Smooth muscle cell of the brain vasculature (primary cell): ENCODE results near the gene ZRANB1.
"Not testable (repeated sequence)": the region's sequence is repeated elsewhere in the genome, so short reads cannot be mapped to it uniquely, and the experiment has no call there.

Source experiments
- DNase-seq: peaks from one replicate; pipeline ENCODE4 v3.0.0-alpha.2; 2012; ENCODE audit warnings: low read depth, low spot score

ZRANB1 gene

GRCh38 chr10:124963866-124964720 lies 22.2 kb downstream of the ZRANB1 start:
- DNase-seq, result no peak

- peak; percentile 20 for DNase-seq
Measured at GRCh38 chr10:124966008-124966407, 24.1 kb downstream of the ZRANB1 start.

- no peak for DNase-seq
Measured at GRCh38 chr10:124967255-124967654, 25.3 kb downstream of the ZRANB1 start.

DNA sequence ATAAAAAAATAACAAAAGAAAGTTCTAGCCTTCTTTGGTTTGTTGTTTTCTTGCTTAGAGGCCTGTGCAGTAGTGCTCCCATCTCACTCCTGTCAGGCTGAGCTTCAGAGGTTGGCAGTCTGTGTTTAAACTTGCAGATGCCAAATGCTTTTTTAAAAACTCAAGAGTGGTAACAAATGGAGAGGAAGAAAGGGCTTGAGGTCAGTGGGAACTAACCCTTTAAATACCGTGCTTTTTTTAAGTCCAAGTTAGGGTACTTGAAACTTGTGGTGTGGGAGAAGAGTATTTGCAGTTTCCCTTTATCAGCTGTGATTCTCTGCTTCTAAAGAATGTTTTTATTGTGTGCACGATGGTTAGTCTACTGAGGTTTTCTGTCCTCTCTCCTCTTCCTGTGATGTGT lies 29.4 kb downstream of the ZRANB1 start:
- no peak for DNase-seq

GRCh38 chr10:124972637-124973036 lies 30.7 kb downstream of the ZRANB1 start:
- DNase-seq, result no peak

DNA sequence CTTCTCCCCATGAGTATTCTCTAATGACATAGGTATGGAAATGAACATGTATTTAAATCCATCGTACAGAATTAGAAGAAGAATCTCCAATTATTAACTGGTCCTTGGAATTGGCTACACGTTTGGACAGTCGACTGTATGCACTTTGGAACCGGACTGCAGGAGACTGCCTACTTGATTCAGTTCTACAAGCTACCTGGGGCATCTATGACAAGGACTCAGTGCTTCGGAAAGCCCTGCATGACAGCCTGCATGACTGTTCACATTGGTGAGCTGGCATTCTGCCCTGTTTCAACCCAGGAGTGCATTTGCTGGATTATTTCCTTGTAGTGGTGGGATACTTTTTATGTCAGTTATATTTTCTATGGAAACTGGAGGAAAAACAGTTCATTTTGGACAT lies 32.2 kb downstream of the ZRANB1 start:
- no peak for DNase-seq

DNA sequence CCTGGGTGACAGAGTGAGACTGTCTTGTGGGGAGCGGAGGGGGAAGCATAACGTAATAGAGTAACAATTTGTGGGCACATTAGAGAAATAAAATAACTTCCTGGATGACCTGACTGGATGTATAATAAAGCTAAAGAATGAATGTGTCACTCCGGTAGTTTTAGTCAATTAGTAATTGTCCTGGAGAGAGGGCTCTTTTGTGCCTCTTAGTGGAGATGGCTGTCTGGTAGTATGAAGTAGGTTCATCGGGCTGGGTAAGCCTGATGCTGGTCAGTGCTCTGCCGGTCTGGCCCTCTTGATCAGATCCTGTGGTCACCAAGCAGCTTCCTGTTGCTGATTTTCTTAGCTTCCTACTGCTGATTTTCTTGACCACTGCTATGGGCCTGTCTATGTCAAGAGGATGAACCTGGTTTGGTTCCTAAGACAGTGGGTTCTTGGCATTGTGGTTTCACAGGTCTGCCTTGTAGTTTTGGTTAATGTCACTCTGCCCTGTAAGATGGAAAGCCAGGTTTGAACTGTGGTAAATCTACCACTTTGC lies 34.1 kb downstream of the ZRANB1 start:
- no peak for DNase-seq

- no peak for DNase-seq
Measured at GRCh38 chr10:124977161-124977560, 35.2 kb downstream of the ZRANB1 start.

- DNase-seq, result no peak
Measured at GRCh38 chr10:124977648-124978375, 35.9 kb downstream of the ZRANB1 start.

DNA sequence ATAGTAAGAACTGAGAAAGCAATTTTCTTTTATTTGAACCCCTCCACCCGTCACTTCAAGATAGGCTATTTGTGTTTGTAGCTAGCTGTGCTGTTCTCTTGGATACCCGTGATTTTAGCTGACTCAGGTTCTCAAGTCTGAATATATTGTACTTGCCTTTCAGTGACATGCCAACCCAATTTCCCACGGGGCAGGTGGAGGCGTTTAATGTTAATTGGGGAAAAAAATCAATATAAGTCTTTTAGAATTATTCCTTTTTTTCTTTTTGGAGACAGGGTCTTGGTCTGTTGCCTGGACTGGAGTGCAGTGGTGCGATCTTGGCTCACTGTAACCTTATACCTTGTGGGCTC lies 36.4 kb downstream of the ZRANB1 start:
- DNase-seq, result no peak

- no peak for DNase-seq
Measured at GRCh38 chr10:124983321-124983720, 41.4 kb downstream of the ZRANB1 start.

GRCh38 chr10:124984376-124984775 lies 42.5 kb downstream of the ZRANB1 start:
- DNase-seq, result no peak

DNA sequence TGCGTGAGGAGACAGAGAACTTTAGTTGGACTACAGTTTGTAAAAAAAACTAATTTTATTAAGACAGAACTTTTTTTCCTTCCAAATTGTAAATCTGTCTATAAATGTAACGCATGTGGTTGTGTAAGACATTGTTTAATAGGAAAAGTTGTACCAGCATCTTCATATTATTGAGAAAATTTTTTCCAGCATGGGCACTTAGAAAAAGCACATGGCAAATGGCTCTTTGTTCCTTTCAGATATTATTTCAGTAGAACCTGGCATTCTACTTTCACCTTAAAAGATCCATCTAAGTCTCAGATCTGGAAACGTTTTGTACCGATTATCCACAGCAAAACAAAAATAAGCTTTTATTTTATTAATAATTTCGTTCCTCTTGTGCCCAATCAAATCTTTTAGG lies 43.2 kb downstream of the ZRANB1 start:
- no peak for DNase-seq

GRCh38 chr10:124987788-124988187 lies 45.9 kb downstream of the ZRANB1 start:
- DNase-seq, result no peak

DNA sequence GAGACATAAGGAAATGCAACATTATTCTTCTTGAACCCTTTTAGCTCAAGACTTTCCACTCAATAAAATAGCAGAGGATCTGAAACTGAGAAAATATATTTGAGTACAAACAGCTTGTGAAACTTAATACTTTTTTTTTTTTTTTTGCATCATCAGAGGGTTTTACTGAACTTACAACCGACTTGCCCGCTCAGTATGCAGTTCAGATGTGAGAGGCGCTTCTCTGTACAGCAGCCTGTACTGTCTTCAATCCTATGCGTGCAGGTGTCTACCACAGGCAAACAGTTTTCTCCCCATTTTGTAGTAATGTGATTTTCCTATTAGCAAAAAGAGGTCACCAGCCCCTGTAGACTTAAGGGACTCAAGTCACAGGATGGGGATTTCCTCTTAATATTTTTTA lies 46.8 kb downstream of the ZRANB1 start:
- DNase-seq, result not testable (repeated sequence)

- DNase-seq, result no peak
Measured at GRCh38 chr10:124989526-124989925, 47.6 kb downstream of the ZRANB1 start.

DNA sequence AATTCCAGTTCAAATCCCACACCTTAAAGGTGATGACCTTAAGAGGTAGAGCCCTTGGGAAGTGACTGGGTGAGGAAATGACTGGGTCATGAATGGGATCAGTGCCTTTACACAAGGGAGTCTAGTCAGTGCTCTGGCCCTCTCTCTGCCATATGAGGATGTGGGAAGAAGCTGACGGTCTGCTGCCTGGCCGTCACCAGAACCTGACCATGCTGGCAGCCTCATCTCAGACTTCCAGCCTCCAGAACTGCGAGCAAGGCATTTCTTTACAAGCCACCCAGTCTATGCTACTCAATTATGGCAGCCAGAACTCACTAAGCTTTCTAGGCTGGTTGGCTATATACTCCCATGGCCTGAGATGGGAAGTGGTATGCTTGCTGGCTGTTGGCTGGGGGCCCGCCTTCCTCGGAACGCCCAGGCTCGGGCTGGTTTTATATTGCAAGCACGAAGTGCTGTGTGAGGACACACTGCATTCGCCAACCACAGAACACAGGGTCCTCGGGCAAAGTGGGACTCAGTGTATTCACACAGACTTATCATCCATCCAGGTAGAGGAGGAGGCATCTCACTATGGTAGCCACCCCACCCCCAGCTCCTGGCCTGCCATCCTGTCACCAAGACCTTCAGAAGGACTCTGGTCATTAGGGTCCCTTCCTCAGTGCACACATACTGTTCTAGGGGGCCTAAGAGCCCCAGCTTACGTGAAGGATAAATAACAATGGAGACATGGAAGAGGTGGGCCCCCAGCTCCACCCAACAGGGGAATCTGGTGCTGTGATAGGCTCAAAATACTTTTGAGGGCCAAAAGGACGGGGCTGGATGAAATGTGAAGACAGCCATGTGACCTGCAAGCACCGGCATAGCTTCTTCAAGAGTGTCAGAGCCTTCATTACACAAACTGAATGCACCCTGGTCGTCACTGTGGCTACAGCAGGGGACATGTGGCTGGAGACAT lies 49.0 kb downstream of the ZRANB1 start:
- no peak for DNase-seq

GRCh38 chr10:124991835-124992234 lies 49.9 kb downstream of the ZRANB1 start:
- no peak for DNase-seq

DNA sequence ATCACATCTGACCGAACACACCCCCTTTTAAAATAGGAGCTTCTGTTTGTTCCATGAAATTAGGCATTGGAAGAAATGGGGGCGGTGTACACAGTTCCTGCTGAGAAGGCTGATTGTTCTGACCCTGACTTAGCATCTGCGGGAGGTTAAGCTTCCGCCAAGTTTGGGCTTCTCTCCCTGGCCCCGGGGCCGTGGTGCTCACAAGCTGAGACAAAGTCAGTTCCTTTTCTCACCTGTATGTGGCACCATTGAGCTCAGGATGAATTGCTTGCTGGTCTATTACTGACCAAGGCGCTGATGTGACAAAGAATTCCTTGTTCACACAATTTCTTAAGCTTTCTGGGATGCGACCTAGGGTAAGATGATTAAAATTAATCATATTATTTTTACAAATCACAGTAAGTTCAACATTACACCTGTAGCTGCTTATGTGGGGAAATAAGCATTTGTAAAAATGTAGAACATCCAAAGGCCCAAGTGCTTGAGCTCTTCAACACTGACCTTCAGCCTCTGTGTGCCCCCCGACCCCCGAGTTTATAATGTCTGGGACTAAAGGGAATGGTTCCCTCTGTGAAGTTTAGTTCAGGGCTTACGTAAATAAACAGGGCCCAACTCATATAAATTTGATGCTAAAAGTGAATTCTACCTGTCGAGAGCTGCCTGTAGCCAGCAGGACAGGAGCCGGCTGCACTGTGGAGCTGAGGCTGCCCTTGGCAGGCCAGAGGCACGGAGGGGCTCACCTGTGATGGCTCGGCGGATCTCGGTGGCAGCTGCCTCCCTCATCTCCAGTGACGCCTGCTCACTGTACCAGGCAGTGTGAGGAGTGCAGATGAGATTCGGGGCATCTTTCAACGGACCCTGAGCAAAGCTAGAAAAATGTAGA lies 50.8 kb downstream of the ZRANB1 start:
- DNase-seq, result peak; percentile 36

- no peak for DNase-seq
Measured at GRCh38 chr10:124993345-124993708, 51.4 kb downstream of the ZRANB1 start.
